HepG2 (cell line): ENCODE data around the gene THRSP. TPM values are rescaled to one million over a fixed set of nuclear protein-coding genes. Genes with fewer than 3 reads are reported as not detected.

Experiments used
- E2F5 ChIP-seq: sonication (generic); formaldehyde crosslinking; conservative IDR thresholded peaks from 2 replicates; pipeline ENCODE4 v1.4.0; 2020; ENCODE audit warnings: missing genetic modification reagents
- GMEB2 ChIP-seq: IDR thresholded peaks from 2 replicates; pipeline ENCODE4 v1.6.1; 2016; ENCODE audit warnings: missing biosample characterization, missing genetic modification reagents, low read depth
- HMG20A ChIP-seq: IDR thresholded peaks from 2 replicates; pipeline ENCODE4 v1.6.1; 2016; ENCODE audit warnings: borderline replicate concordance
- HNF4G ChIP-seq, 2 experiments: sonication (generic) in 1 of 2; formaldehyde crosslinking in 1 of 2; IDR thresholded peaks; 2 replicates each; pipeline versions ENCODE4 v1.4.0 to v1.6.1; 2011 to 2020; ENCODE audit warnings: borderline replicate concordance in 2 of 2, low read depth in 2 of 2, mild to moderate bottlenecking in 2 of 2, low read length in 1 of 2, missing genetic modification reagents in 1 of 2, moderate library complexity in 1 of 2
- KDM3A ChIP-seq: IDR thresholded peaks from 2 replicates; pipeline ENCODE4 v1.6.1; 2018; ENCODE audit warnings: low read depth, missing compliant biosample characterization
- NCOA1 ChIP-seq: sonication (generic); formaldehyde crosslinking; IDR thresholded peaks from 2 replicates; pipeline ENCODE4 v1.9.0; 2021; ENCODE audit warnings: missing genetic modification reagents
- NFKBIZ ChIP-seq: IDR thresholded peaks from 2 replicates; pipeline ENCODE4 v1.6.1; 2018; ENCODE audit warnings: missing genetic modification reagents, missing compliant biosample characterization
- NFYC ChIP-seq: IDR thresholded peaks from 2 replicates; pipeline ENCODE4 v1.6.1; 2016; ENCODE audit warnings: missing genetic modification reagents, missing compliant biosample characterization
- PCBP1 ChIP-seq: fragments of 200-400 bp; formaldehyde crosslinking; IDR thresholded peaks from 2 replicates; pipeline ENCODE4 v1.6.1; 2017; ENCODE audit warnings: mild to moderate bottlenecking, low read depth, low read length, borderline replicate concordance
- RBAK ChIP-seq: sonication (generic); formaldehyde crosslinking; IDR thresholded peaks from 2 replicates; pipeline ENCODE4 v1.5.1; 2020; ENCODE audit warnings: mild to moderate bottlenecking, missing genetic modification reagents
- ZHX1 ChIP-seq: sonication (generic); formaldehyde crosslinking; IDR thresholded peaks from 2 replicates; pipeline ENCODE4 v1.8.1; 2022; ENCODE audit warnings: low read depth, mild to moderate bottlenecking, missing genetic modification reagents
- ZKSCAN5 ChIP-seq: sonication (generic); formaldehyde crosslinking; IDR thresholded peaks from 2 replicates; pipeline ENCODE4 v1.5.1; 2020; ENCODE audit warnings: mild to moderate bottlenecking, missing genetic modification reagents
- ZNF12 ChIP-seq: sonication (generic); formaldehyde crosslinking; IDR thresholded peaks from 2 replicates; pipeline ENCODE4 v1.5.0; 2020; ENCODE audit warnings: missing genetic modification reagents
- ZNF263 ChIP-seq: sonication (generic); formaldehyde crosslinking; IDR thresholded peaks from 2 replicates; pipeline ENCODE4 v1.4.0; 2020; ENCODE audit warnings: missing genetic modification reagents
- ZNF34 ChIP-seq: sonication (generic); formaldehyde crosslinking; IDR thresholded peaks from 2 replicates; pipeline ENCODE4 v1.4.0; 2020; ENCODE audit warnings: mild to moderate bottlenecking, missing genetic modification reagents, borderline replicate concordance
- ZNF446 ChIP-seq: sonication (generic); formaldehyde crosslinking; IDR thresholded peaks from 2 replicates; pipeline ENCODE4 v1.5.0; 2020; ENCODE audit warnings: mild to moderate bottlenecking, missing genetic modification reagents
- ZNF451 ChIP-seq: sonication (generic); formaldehyde crosslinking; IDR thresholded peaks from 2 replicates; pipeline ENCODE4 v1.5.0; 2020; ENCODE audit warnings: mild to moderate bottlenecking, missing genetic modification reagents
- ZNF569 ChIP-seq: sonication (generic); formaldehyde crosslinking; IDR thresholded peaks from 2 replicates; pipeline ENCODE4 v1.5.0; 2020; ENCODE audit warnings: mild to moderate bottlenecking, missing genetic modification reagents, moderate library complexity, borderline replicate concordance
- ZNF770 ChIP-seq: sonication (generic); formaldehyde crosslinking; IDR thresholded peaks from 2 replicates; pipeline ENCODE4 v1.5.0; 2020; ENCODE audit warnings: mild to moderate bottlenecking, missing genetic modification reagents
- polyA plus RNA-seq, 8 experiments: library from polyadenylated mRNA; depleted of rRNA in 3 of 8; stranded (reverse) in 7 of 8; unstranded in 1 of 8; fragments of >200 nt; fragmentation: Illumina TruSeq in 4 of 8; extraction: Trizol in 4 of 8; gene quantifications; 2 replicates each; pipeline versions ENCODE4 v1.2.1 to v1.2.3, GENCODE V29; 2011 to 2016; ENCODE audit warnings: low read depth in 4 of 8, missing spikeins in 1 of 8, mixed read lengths in 1 of 8; ENCODE audit not compliant: insufficient read depth in 1 of 8
- total RNA-seq, 5 experiments: library from RNA; depleted of rRNA; stranded (reverse); fragments of >200 nt; fragmentation: Illumina TruSeq; extraction: Trizol; gene quantifications; 2 replicates each; pipeline ENCODE4 v1.2.3, GENCODE V29; 2016; ENCODE audit warnings: low read depth in 1 of 5

Gene THRSP
- total and polyA plus RNA-seq, 2 of the 13 experiments (the other 11 are each of a cell fraction or from before 2014, with no cell fraction given) = 0.13 to 0.58 TPM

GRCh38 chr11:78022397-78023396 is 41.0 kb upstream of the THRSP start, which contains the start of gene KCTD14 (continued):
- TF ChIP-seq ZNF34 (CRISPR knock-in tag) (peak; percentile 36; the same call in 1 of the 2 replicates), ZNF569 (CRISPR knock-in tag) (no peak), PCBP1 (0 out of 2 replicates have a peak, but pooled peaks have one; percentile 46), RBAK (CRISPR knock-in tag) (no peak), GMEB2 (no peak), ZNF263 (CRISPR knock-in tag) (peak; percentile 64), ZNF12 (CRISPR knock-in tag) (no peak), E2F5 (CRISPR knock-in tag) (peak; percentile 16; the same call in 1 of the 2 replicates), ZKSCAN5 (0 out of 2 replicates have a peak, but pooled peaks have one; percentile 45), NFYC (CRISPR knock-in tag) (no peak; the same call in 1 of the 2 replicates), NCOA1 (CRISPR knock-in tag) (no peak), NFKBIZ (CRISPR knock-in tag) (0 out of 2 replicates have a peak, but pooled peaks have one; percentile 62), ZNF446 (CRISPR knock-in tag) (no peak), ZNF451 (CRISPR knock-in tag) (0 out of 2 replicates have a peak, but pooled peaks have one; percentile 63), ZHX1 (CRISPR knock-in tag) (peak; percentile 61; the same call in 1 of the 2 replicates), ZNF770 (CRISPR knock-in tag) (no peak), HNF4G (IDR thresholded peaks at IDR 0.05; ENCODE audit: borderline replicate concordance, low read depth, low read length) (no peak), HNF4G (CRISPR knock-in tag; IDR thresholded peaks at IDR 0.05; ENCODE audit: borderline replicate concordance, low read depth) (no peak), KDM3A (CRISPR knock-in tag) (no peak), HMG20A (CRISPR knock-in tag) (no peak)
